K562 (cell line): ENCODE data around the gene EIF4E1B.

Experiments
- ATF1 ChIP-seq, 2 experiments: fragments of 450-650 bp in 1 of 2; IDR thresholded peaks; 2 replicates each; pipeline ENCODE4 v1.6.1; 2016; ENCODE audit warnings: missing compliant biosample characterization in 1 of 2, missing genetic modification characterization in 1 of 2
- BHLHE40 ChIP-seq: IDR thresholded peaks from 2 replicates; pipeline ENCODE4 v1.6.1; 2011; ENCODE audit warnings: low read length, improper control_type of control experiment
- HNRNPH1 ChIP-seq: fragments of 200-400 bp; formaldehyde crosslinking; optimal IDR thresholded peaks from 2 replicates; pipeline ENCODE3; 2017; ENCODE audit warnings: low read depth, mild to moderate bottlenecking, low read length, moderate library complexity
- MXI1 ChIP-seq: IDR thresholded peaks from 2 replicates; pipeline ENCODE4 v1.6.1; 2011; ENCODE audit warnings: low read depth, mild to moderate bottlenecking, improper control_type of control experiment, low read length
- NFYB ChIP-seq: IDR thresholded peaks from 2 replicates; pipeline ENCODE4 v1.6.1; 2011; ENCODE audit warnings: mild to moderate bottlenecking, moderate library complexity; ENCODE audit not compliant: insufficient read length; ENCODE audit errors: extremely low read depth
- POLR2A ChIP-seq: fragments of 450-650 bp; conservative IDR thresholded peaks from 2 replicates; pipeline ENCODE4 v1.6.1; 2016
- POLR2AphosphoS5 ChIP-seq: IDR thresholded peaks from 2 replicates; pipeline ENCODE4 v1.6.1; 2011; ENCODE audit warnings: mild to moderate bottlenecking, low read depth, low read length, moderate library complexity; ENCODE audit not compliant: control insufficient read depth, insufficient read depth
- XRCC5 ChIP-seq: fragments of 200-400 bp; formaldehyde crosslinking; IDR thresholded peaks from 2 replicates; pipeline ENCODE4 v1.6.1; 2017; ENCODE audit warnings: low read depth, mild to moderate bottlenecking, low read length
- ZBTB7A ChIP-seq: IDR thresholded peaks from 2 replicates; pipeline ENCODE4 v1.6.1; 2011; ENCODE audit warnings: low read depth, mild to moderate bottlenecking, low read length, moderate library complexity, borderline replicate concordance; ENCODE audit not compliant: control insufficient read depth
- TF ChIP-seq, protein P1 (sequence below), 3 experiments: IDR thresholded peaks in 2 of 3; conservative IDR thresholded peaks in 1 of 3; 2 replicates each; pipeline ENCODE4 v1.5.1; 2011 to 2012; ENCODE audit warnings: low read length in 3 of 3, mild to moderate bottlenecking in 3 of 3, control low read depth in 2 of 3, improper control_type of control experiment in 1 of 3, inconsistent platforms in 1 of 3, low read depth in 1 of 3, mixed read lengths in 1 of 3, moderate library complexity in 1 of 3; ENCODE audit not compliant: insufficient read depth in 2 of 3

DNA sequence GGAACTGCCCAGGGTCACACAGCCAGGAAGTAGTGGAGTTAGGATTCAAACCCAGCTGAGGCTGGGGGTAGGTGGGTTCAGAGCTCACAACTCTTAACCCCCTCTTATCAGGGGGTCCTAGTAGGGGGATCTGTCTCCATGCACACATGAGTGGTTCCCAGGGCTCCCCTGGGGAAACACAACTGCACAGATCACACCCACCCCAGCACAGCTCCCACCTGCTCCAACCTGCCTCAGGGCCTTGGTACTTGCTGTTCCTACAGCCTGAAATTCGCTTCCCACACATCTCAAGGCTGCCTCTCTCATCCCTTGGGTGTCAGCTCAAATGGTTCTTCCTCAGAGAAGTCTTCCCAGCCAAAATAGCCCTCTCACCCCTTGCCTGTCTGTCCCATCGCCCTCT lies 5.0 kb upstream of the EIF4E1B start:
- no peak for TF ChIP-seq XRCC5
- TF ChIP-seq ATF1 (CRISPR knock-in tag; IDR thresholded peaks at IDR 0.05) = no peak
- TF ChIP-seq ATF1 (tag; IDR thresholded peaks at IDR 0.05) = no peak
- no peak for TF ChIP-seq BHLHE40
- TF ChIP-seq POLR2AphosphoS5 = no peak
- TF ChIP-seq, protein P1, sequence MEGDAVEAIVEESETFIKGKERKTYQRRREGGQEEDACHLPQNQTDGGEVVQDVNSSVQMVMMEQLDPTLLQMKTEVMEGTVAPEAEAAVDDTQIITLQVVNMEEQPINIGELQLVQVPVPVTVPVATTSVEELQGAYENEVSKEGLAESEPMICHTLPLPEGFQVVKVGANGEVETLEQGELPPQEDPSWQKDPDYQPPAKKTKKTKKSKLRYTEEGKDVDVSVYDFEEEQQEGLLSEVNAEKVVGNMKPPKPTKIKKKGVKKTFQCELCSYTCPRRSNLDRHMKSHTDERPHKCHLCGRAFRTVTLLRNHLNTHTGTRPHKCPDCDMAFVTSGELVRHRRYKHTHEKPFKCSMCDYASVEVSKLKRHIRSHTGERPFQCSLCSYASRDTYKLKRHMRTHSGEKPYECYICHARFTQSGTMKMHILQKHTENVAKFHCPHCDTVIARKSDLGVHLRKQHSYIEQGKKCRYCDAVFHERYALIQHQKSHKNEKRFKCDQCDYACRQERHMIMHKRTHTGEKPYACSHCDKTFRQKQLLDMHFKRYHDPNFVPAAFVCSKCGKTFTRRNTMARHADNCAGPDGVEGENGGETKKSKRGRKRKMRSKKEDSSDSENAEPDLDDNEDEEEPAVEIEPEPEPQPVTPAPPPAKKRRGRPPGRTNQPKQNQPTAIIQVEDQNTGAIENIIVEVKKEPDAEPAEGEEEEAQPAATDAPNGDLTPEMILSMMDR (IDR thresholded peaks at IDR 0.05 in 2 of 3, conservative IDR thresholded peaks at IDR 0.05 in 1 of 3; ENCODE audit: insufficient read depth in 2 of 3, low read depth in 1 of 3, low read length in 3 of 3) = no peak
- TF ChIP-seq ZBTB7A = no peak
- no peak for TF ChIP-seq HNRNPH1
- no peak for TF ChIP-seq NFYB
- TF ChIP-seq POLR2A = no peak
- TF ChIP-seq MXI1 = no peak
